Activated CD4-positive, alpha-beta T cell treated with anti-CD3 and anti-CD28 coated beads, Interleukin-2, amount 50 U/mL, for 48 hours (primary cell): ENCODE measurements around the gene DDC.

Experiments used
- DNase-seq, 2 experiments: peaks; one replicate each; pipeline ENCODE4 v3.0.0-alpha.2; 2020

The DDC gene

GRCh38 chr7:50509459-50509858 lies 55.7 kb downstream of the DDC start:
- no peak for DNase-seq

- DNase-seq, result no peak
Observed at GRCh38 chr7:50508471-50508943, 56.7 kb downstream of the DDC start.

GRCh38 chr7:50507898-50508470 lies 57.2 kb downstream of the DDC start:
- DNase-seq, result no peak

GRCh38 chr7:50505553-50506210 lies 59.5 kb downstream of the DDC start:
- no peak for DNase-seq

- no peak for DNase-seq
Observed at GRCh38 chr7:50504646-50505546, 60.3 kb downstream of the DDC start.

GRCh38 chr7:50502947-50503346 lies 62.3 kb downstream of the DDC start:
- no peak for DNase-seq

GRCh38 chr7:50502001-50502684 lies 63.1 kb downstream of the DDC start:
- no peak for DNase-seq

- DNase-seq, result no peak
Observed at GRCh38 chr7:50499092-50499491, 66.1 kb downstream of the DDC start.

GRCh38 chr7:50497968-50498367 lies 67.2 kb downstream of the DDC start:
- no peak for DNase-seq

- DNase-seq, result no peak
Observed at GRCh38 chr7:50497068-50497642, 68.0 kb downstream of the DDC start.

- DNase-seq, result no peak
Observed at GRCh38 chr7:50496569-50496968, 68.6 kb downstream of the DDC start.

- no peak for DNase-seq
Observed at GRCh38 chr7:50495746-50496145, 69.5 kb downstream of the DDC start.

- no peak for DNase-seq
Observed at GRCh38 chr7:50492770-50493519, 72.3 kb downstream of the DDC start.

GRCh38 chr7:50491943-50492342 lies 73.3 kb downstream of the DDC start:
- DNase-seq, result no peak

GRCh38 chr7:50491209-50491608 lies 74.0 kb downstream of the DDC start:
- no peak for DNase-seq

GRCh38 chr7:50488379-50488778 lies 76.8 kb downstream of the DDC start:
- no peak for DNase-seq

- no peak for DNase-seq
Observed at GRCh38 chr7:50486512-50486911, 78.7 kb downstream of the DDC start.

GRCh38 chr7:50481867-50482266 lies 83.3 kb downstream of the DDC start:
- no peak for DNase-seq

GRCh38 chr7:50480797-50481196 lies 84.4 kb downstream of the DDC start:
- DNase-seq, result no peak

GRCh38 chr7:50479743-50480517 lies 85.3 kb downstream of the DDC start:
- DNase-seq, result no peak

- no peak for DNase-seq
Observed at GRCh38 chr7:50477640-50478039, 87.6 kb downstream of the DDC start.
